IMR-90 (cell line): ENCODE data around the gene BHLHA9. TPM values are rescaled to one million over a fixed set of nuclear protein-coding genes. Genes with fewer than 3 reads are reported as not detected.

ENCODE experiments used
- ATAC-seq: fragments of 200-7000 bp; cut with Tn5 transposase; 2 replicates; pipeline ENCODE4 v1.9.1; 2020; ENCODE audit warnings: low read depth, mild to moderate bottlenecking, moderate library complexity
- BruUV-seq: library from RNA; stranded (reverse); fragments of 400-500 nt; replicated peaks from 2 replicates; lab custom pipeline; 2021; lab: Mats Ljungman, UMichigan
- CTCF ChIA-PET: fragments of 300-600 bp; formaldehyde crosslinking; extraction: SDS; loops from one replicate; lab custom pipeline; 2021; ENCODE audit warnings: antibody characterized with exemption; lab: Yijun Ruan, JAX
- POLR2A ChIA-PET: fragments of 300-600 bp; sonication (Branson Sonifier 250); formaldehyde crosslinking; loops from one replicate; lab custom pipeline; 2022; ENCODE audit warnings: antibody characterized with exemption; ENCODE audit not compliant: unreplicated experiment; lab: Charles Lee
- DNase-seq: peaks from one replicate; pipeline ENCODE4 v3.0.0; 2013
- H2AFZ ChIP-seq: replicated peaks from 2 replicates; pipeline ENCODE3; 2013; ENCODE audit warnings: low read length, mild to moderate bottlenecking; ENCODE audit not compliant: poor library complexity
- H2AK5ac ChIP-seq: 2 replicates; pipeline ENCODE4 v1.6.1; 2013; ENCODE audit warnings: low read depth, low read length, inconsistent platforms
- H2AK9ac ChIP-seq: replicated peaks from 2 replicates; pipeline ENCODE3; 2013; ENCODE audit warnings: mild to moderate bottlenecking, low read depth, low read length, moderate library complexity; ENCODE audit not compliant: poor library complexity
- H2BK120ac ChIP-seq: 2 replicates; pipeline ENCODE4 v1.6.1; 2013; ENCODE audit warnings: low read depth, low read length, inconsistent platforms
- H2BK15ac ChIP-seq: 3 replicates; pipeline ENCODE4 v1.6.1; 2013; ENCODE audit warnings: low read depth, low read length, inconsistent platforms
- H2BK20ac ChIP-seq: 2 replicates; pipeline ENCODE4 v1.6.1; 2013; ENCODE audit warnings: low read depth, mild to moderate bottlenecking, inconsistent platforms, low read length, moderate library complexity
- H2BK5ac ChIP-seq: 2 replicates; pipeline ENCODE4 v1.6.1; 2013; ENCODE audit warnings: mild to moderate bottlenecking, low read depth, low read length, inconsistent platforms; ENCODE audit not compliant: poor library complexity, severe bottlenecking
- H3K14ac ChIP-seq: replicated peaks from 2 replicates; pipeline ENCODE4 v1.6.1; 2013; ENCODE audit warnings: low read depth, low read length, inconsistent platforms
- H3K18ac ChIP-seq: 2 replicates; pipeline ENCODE4 v1.6.1; 2013; ENCODE audit warnings: low read depth, low read length, control low read depth
- H3K23ac ChIP-seq: 2 replicates; pipeline ENCODE4 v1.6.1; 2013; ENCODE audit warnings: low read depth, low read length, inconsistent platforms
- H3K27ac ChIP-seq: 2 replicates; pipeline ENCODE4 v1.5.1; 2013; ENCODE audit warnings: mild to moderate bottlenecking, control low read depth, low read length; ENCODE audit not compliant: insufficient read depth
- H3K27me3 ChIP-seq: 2 replicates; pipeline ENCODE4 v1.6.1; 2013; ENCODE audit warnings: low read length; ENCODE audit not compliant: control insufficient read depth, insufficient read depth
- H3K36me3 ChIP-seq: 2 replicates; pipeline ENCODE4 v1.6.1; 2013; ENCODE audit warnings: low read length, mixed read lengths; ENCODE audit not compliant: control insufficient read depth, insufficient read depth
- H3K4ac ChIP-seq: 2 replicates; pipeline ENCODE4 v1.6.1; 2013; ENCODE audit warnings: low read depth, low read length, inconsistent platforms
- H3K4me1 ChIP-seq: 2 replicates; pipeline ENCODE4 v1.6.1; 2013; ENCODE audit warnings: low read length, mixed read lengths; ENCODE audit not compliant: control insufficient read depth, insufficient read depth
- H3K4me2 ChIP-seq: 2 replicates; pipeline ENCODE4 v1.6.1; 2013; ENCODE audit warnings: low read depth, mild to moderate bottlenecking, control low read depth, low read length, moderate library complexity
- H3K4me3 ChIP-seq: 2 replicates; pipeline ENCODE4 v1.5.1; 2013; ENCODE audit warnings: low read depth, mild to moderate bottlenecking, control low read depth, low read length, moderate library complexity; ENCODE audit not compliant: insufficient read depth
- H3K56ac ChIP-seq: 2 replicates; pipeline ENCODE4 v1.6.1; 2013; ENCODE audit warnings: low read length, inconsistent platforms; ENCODE audit not compliant: insufficient read depth; ENCODE audit errors: extremely low read depth
- H3K79me1 ChIP-seq, 2 experiments: 2 replicates each; pipeline ENCODE4 v1.6.1; 2013; ENCODE audit warnings: low read length in 2 of 2, inconsistent platforms in 1 of 2, low read depth in 1 of 2
- H3K9ac ChIP-seq: 2 replicates; pipeline ENCODE4 v1.6.1; 2013; ENCODE audit warnings: low read depth, low read length, control low read depth
- H3K9me1 ChIP-seq: 2 replicates; pipeline ENCODE4 v1.6.1; 2013; ENCODE audit warnings: low read length, inconsistent platforms; ENCODE audit not compliant: insufficient read depth
- H3K9me3 ChIP-seq: 2 replicates; pipeline ENCODE4 v1.6.1; 2013; ENCODE audit warnings: low read length; ENCODE audit not compliant: control insufficient read depth, insufficient read depth
- H4K20me1 ChIP-seq: 2 replicates; pipeline ENCODE4 v1.6.1; 2013; ENCODE audit warnings: low read length, inconsistent platforms; ENCODE audit not compliant: insufficient read depth
- H4K5ac ChIP-seq: 2 replicates; pipeline ENCODE4 v1.6.1; 2013; ENCODE audit warnings: mild to moderate bottlenecking, low read depth, low read length, control low read depth
- H4K8ac ChIP-seq, 2 experiments: 2 replicates each; pipeline ENCODE4 v1.6.1; 2013; ENCODE audit warnings: low read depth in 2 of 2, low read length in 2 of 2, control low read depth in 1 of 2, inconsistent platforms in 1 of 2
- H4K91ac ChIP-seq: 2 replicates; pipeline ENCODE4 v1.6.1; 2013; ENCODE audit warnings: low read depth, low read length, inconsistent platforms; ENCODE audit not compliant: insufficient read depth
- CEBPB ChIP-seq: IDR thresholded peaks from 2 replicates; pipeline ENCODE4 v1.6.1; 2012; ENCODE audit warnings: low read depth, low read length, improper control_type of control experiment
- MAFK ChIP-seq: IDR thresholded peaks from 2 replicates; pipeline ENCODE4 v1.6.1; 2012; ENCODE audit warnings: low read depth, low read length, improper control_type of control experiment
- MAZ ChIP-seq: IDR thresholded peaks from 2 replicates; pipeline ENCODE4 v1.6.1; 2012; ENCODE audit warnings: low read depth, mild to moderate bottlenecking, low read length, improper control_type of control experiment, moderate library complexity, borderline replicate concordance
- NFE2L2 ChIP-seq: fragments of 150-350 bp; IDR thresholded peaks from 2 replicates; pipeline ENCODE4 v1.6.1; 2016; ENCODE audit warnings: low read depth, mild to moderate bottlenecking, low read length
- SMC3 ChIP-seq: fragments of 150-350 bp; IDR thresholded peaks from 2 replicates; pipeline ENCODE4 v1.6.1; 2016; ENCODE audit warnings: low read depth, mild to moderate bottlenecking, antibody characterized with exemption, low read length, moderate library complexity
- WGBS, 2 experiments: methylation state at CpG; one replicate each; pipeline versions ENCODE4 v1.1.5 to v1.1.7; 2013; ENCODE audit warnings: missing lambda C conversion rate in 2 of 2; ENCODE audit not compliant: insufficient read length in 1 of 2; ENCODE audit errors: extremely low coverage in 2 of 2; 5-methylcytosine and 5-hydroxymethylcytosine counted together
- dilution Hi-C: fragments of 300-500 bp; cut with HindIII; formaldehyde crosslinking; loops from one replicate; pipeline ENCODE4 v1.14.3; 2018; ENCODE audit warnings: low sequenced_read_pairs; ENCODE audit not compliant: unreplicated experiment
- in situ Hi-C: fragments of 300-500 bp; cut with MboI; formaldehyde crosslinking; loops from 3 replicates; pipeline ENCODE4 v1.14.3; 2019; ENCODE audit warnings: low sequenced_read_pairs, inconsistent platforms, mixed read lengths
- intact Hi-C: fragments of 100-400 bp; cut with micrococcal nuclease; formaldehyde crosslinking; loops from 2 replicates; pipeline ENCODE4 v1.10.0; 2022
- polyA plus RNA-seq, 3 experiments: library from polyadenylated mRNA; depleted of rRNA; stranded (reverse); fragments of >200 nt; gene quantifications; 2 replicates each; pipeline ENCODE4 v1.2.3, GENCODE V29; 2012; ENCODE audit warnings: low replicate concordance in 1 of 3
- total RNA-seq: library from RNA; depleted of rRNA; stranded (reverse); fragments of >200 nt; gene quantifications from 2 replicates; pipeline ENCODE4 v1.2.3, GENCODE V29; 2012

Gene BHLHA9
- total and polyA plus RNA-seq, 2 of the 4 experiments (the other 2 are of a cell fraction), result not detected

DNA sequence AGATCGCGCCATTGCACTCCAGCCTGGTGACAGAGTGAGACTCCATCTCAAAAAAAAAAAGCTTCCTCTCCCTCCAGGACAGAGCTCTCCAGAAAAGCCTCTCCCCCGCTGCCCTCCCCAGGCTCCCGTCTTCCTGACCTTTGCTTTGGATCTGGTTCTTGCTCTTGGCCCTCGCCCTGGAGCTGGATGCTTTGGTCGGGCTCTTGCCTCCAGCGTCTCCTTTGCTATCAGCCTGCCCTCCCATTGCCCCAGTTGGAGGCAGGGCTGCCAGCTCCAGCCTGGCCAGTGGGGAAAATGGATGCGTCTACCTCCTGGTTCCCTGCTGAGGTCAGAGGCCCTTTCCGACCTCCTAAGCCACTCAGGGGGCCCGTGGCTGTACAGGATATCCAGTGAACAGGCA is 45.2 kb downstream of the BHLHA9 start:
- H4K20me1 ChIP-seq, result no peaks in the 10 kb centered on the region
- 33% methylated on average over 1 of the region's 10 CpGs; no CpG with 5 or more reads in 1 of the 2 experiments for WGBS, 2 experiments

More for the DNA sequence above, 45.2 kb downstream of the BHLHA9 start:
- H3K14ac ChIP-seq, result no peak overlapping the region
- no TSS peak for BruUV-seq
- ChIA-PET CTCF (no interaction called here), POLR2A (no interaction called here)
- no peak overlapping the region for H3K4ac ChIP-seq
- H3K4me1 ChIP-seq, result no peaks in the 10 kb centered on the region
- H2BK5ac ChIP-seq, result no peak overlapping the region
- no peak overlapping the region for H3K27ac ChIP-seq
- no peak overlapping the region for H2AK5ac ChIP-seq
- H4K8ac ChIP-seq, result no peak overlapping the region
- no peak for DNase-seq
- no peak overlapping the region for H4K91ac ChIP-seq
- H4K5ac ChIP-seq, result no peak overlapping the region
- H2BK120ac ChIP-seq, result no peak overlapping the region
- no peak overlapping the region for H2BK20ac ChIP-seq
- in situ Hi-C loops (no loop called here), intact Hi-C loops (no loop called here), dilution Hi-C loops (no loop called here)
- no peaks in the 10 kb centered on the region for H3K9me1 ChIP-seq
- H3K36me3 ChIP-seq, result no peaks in the 10 kb centered on the region
- no peak overlapping the region for H3K18ac ChIP-seq
- no peak overlapping the region for H3K4me2 ChIP-seq
- H2BK15ac ChIP-seq, result no peak overlapping the region
- H3K79me1 ChIP-seq, result no peaks in the 10 kb centered on the region
- no peak overlapping the region for H2AK9ac ChIP-seq
- H3K23ac ChIP-seq, result no peak overlapping the region
- no peak for ATAC-seq
- no peak overlapping the region for H3K4me3 ChIP-seq
- no peak overlapping the region for H2AFZ ChIP-seq
- no peak overlapping the region for H3K56ac ChIP-seq
- H3K27me3 ChIP-seq, result peaks cover 18% of the 10 kb centered on the region
- no peak overlapping the region for H3K9ac ChIP-seq
- TF ChIP-seq NFE2L2, result no peak
- no peak for TF ChIP-seq MAZ
- no peak for TF ChIP-seq CEBPB
- TF ChIP-seq MAFK, result no peak
- TF ChIP-seq SMC3, result no peak
- peaks cover 2% of the 10 kb centered on the region; the same call in 1 of the 2 replicates for H3K9me3 ChIP-seq
